Muscle of leg (tissue), 11 donors: ENCODE results near the gene DYNC1LI1. TPM values are rescaled to one million over a fixed set of nuclear protein-coding genes. Genes with fewer than 3 reads are reported as not detected.
A peak's percentile ranks its signal among the peaks of the same experiment; 100 is the strongest.

Experiments
- DNase-seq: peaks from one replicate; pipeline ENCODE4 v3.0.0; 2013
- H3K27ac ChIP-seq: one replicate; pipeline ENCODE4 v1.5.1; 2013; ENCODE audit warnings: mild to moderate bottlenecking, low read length, control low read depth
- H3K27me3 ChIP-seq: one replicate; pipeline ENCODE4 v1.6.1; 2013; ENCODE audit warnings: low read length; ENCODE audit not compliant: control insufficient read depth, insufficient read depth
- H3K36me3 ChIP-seq: one replicate; pipeline ENCODE4 v1.6.1; 2013; ENCODE audit warnings: low read length; ENCODE audit not compliant: control insufficient read depth, insufficient read depth
- H3K4me1 ChIP-seq: one replicate; pipeline ENCODE4 v1.6.1; 2013; ENCODE audit warnings: low read length; ENCODE audit not compliant: control insufficient read depth, insufficient read depth
- H3K4me3 ChIP-seq: one replicate; pipeline ENCODE4 v1.5.1; 2013; ENCODE audit warnings: low read length, control low read depth
- H3K9me3 ChIP-seq: replicated peaks from 2 replicates; pipeline ENCODE4 v1.6.1; 2013; ENCODE audit warnings: low read depth, low read length; ENCODE audit not compliant: control insufficient read depth
- WGBS: methylation state at CpG from one replicate; pipeline ENCODE4 v1.1.5; 2013; ENCODE audit warnings: missing lambda C conversion rate; ENCODE audit not compliant: insufficient coverage; 5-methylcytosine and 5-hydroxymethylcytosine counted together
- polyA plus RNA-seq, 8 donors: library from polyadenylated mRNA; unstranded; fragments of 120-200 nt; gene quantifications; one replicate each; pipeline versions ENCODE4 v1.2.1 to v1.2.3, GENCODE V29; 2013; ENCODE audit warnings: inconsistent platforms in 1 of 8, low replicate concordance in 1 of 8; ENCODE audit not compliant: insufficient read length in 8 of 8, insufficient read depth in 1 of 8
- total RNA-seq: library from RNA; stranded (reverse); fragments of 120-200 nt; gene quantifications from one replicate; pipeline ENCODE4 v1.2.4, GENCODE V29; 2013

DYNC1LI1 gene
- total and polyA plus RNA-seq, 9 donors = 26.6 to 37.3 (median 32.9) TPM

DNA sequence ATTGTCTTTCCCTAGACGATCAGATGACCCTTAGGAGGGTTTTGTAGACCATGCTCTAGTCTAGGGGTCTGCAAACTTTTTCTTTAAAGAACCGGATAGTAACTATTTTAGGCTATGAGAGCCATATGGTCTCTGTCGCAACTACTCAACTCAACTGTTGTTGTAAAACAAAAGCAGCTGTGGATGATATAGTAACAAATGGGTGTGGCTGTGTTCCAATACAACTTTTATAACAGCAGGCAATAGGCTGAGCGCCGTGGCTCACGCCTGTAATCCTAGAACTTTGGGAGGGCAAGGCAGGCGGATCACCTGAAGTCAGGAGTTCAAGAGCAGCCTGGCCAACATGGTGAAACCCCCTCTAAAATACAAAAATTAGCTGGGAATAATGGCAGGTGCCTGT is 61.9 kb downstream of the DYNC1LI1 start:
- no peaks in the 10 kb centered on the region for H3K4me1 ChIP-seq
- no peak overlapping the region for H3K4me3 ChIP-seq
- no peaks in the 10 kb centered on the region for H3K27me3 ChIP-seq
- no peak overlapping the region for H3K27ac ChIP-seq
- peak; percentile 87 for DNase-seq
- H3K36me3 ChIP-seq = no peaks in the 10 kb centered on the region
- WGBS = no CpG with 5 or more reads among the region's 7 CpGs
- no peaks in the 10 kb centered on the region for H3K9me3 ChIP-seq

DNA sequence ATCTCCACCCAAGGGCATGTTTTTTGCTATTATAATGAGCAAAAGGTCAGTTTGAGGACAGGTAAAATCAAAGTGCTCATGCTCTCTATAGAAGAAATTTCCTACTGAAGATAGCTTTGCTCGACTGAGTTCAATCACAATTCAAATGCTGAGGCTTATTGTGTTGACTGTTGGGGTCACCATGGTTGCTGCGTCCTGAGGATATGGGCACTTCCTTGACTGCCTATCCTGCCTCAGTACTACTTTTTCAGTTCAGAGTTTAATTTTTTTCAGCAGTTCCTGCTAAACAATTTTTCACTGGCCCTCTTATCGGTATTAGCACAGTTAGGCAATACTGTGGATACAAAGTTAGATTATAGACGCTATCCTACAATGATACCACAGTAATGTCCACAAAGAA is 64.2 kb downstream of the DYNC1LI1 start:
- no CpG with 5 or more reads among the region's 4 CpGs for WGBS
- H3K27me3 ChIP-seq = no peaks in the 10 kb centered on the region
- no peaks in the 10 kb centered on the region for H3K9me3 ChIP-seq
- no peaks in the 10 kb centered on the region for H3K36me3 ChIP-seq
- no peak for DNase-seq
- no peak overlapping the region for H3K4me3 ChIP-seq
- no peaks in the 10 kb centered on the region for H3K4me1 ChIP-seq
- no peak overlapping the region for H3K27ac ChIP-seq

DNA sequence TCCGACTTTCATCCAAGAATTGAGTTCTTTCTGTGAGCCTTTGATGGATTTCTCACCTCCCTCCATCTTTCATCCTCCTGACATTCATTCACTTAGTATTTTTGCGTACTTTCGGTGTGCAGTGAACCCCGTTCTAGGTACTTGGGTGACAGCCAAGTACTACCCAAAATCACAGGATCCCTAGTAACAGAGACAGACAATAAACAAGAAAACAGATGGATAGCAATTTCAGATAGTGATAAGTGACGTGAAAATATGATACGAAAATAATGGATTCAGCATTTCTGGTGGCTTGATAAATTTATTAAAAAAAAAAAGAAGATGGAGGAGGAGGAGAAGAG is 67.7 kb downstream of the DYNC1LI1 start:
- no peak for DNase-seq
- Histone ChIP-seq H3K27ac (peak overlapping the region; percentile 99), H3K27me3 (no peaks in the 10 kb centered on the region), H3K36me3 (no peaks in the 10 kb centered on the region), H3K4me3 (peak overlapping the region; percentile 98), H3K4me1 (no peaks in the 10 kb centered on the region), H3K9me3 (no peaks in the 10 kb centered on the region)
- WGBS = 4% methylated on average over 2 of the region's 6 CpGs

DNA sequence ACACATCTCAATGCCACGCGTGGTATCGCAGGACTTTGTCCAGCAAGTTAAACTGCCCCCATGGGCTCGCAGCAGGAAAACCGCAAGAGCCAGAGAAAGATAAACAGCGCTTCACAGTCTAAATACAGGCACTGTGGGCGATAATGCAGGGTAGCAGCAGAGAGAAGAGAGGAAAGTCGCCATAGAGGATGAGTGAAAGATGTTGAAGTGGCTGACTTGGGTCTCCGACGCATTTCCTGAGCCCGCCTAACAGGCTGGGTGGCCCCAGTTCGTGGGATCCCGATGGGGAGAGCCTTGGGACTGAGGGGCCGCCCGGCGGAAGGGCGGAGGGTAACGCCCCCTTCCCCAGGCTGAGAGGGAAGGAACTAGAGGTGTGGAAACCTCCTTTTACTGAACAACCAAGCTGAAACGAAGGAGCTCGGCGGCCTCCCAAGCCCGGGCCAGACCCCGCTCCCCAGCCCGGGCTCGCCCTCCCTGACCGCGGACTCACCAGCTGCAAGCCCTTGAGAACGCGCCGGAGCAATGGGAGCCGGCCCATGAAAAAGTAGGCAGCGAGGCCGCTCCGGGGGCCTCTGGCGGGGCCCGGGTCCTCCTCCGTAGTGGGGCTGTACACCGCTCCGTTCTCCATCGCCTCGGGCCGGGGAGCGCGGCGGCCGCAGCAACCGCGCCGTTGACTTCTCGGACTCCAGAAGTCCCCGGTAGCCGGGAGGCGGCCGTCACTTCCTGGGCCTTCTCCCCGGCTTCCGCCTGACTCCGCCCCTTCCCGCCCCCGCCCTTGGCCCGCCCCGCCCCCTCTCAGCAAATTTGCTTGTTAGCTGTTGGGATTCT is 68.3 kb downstream of the DYNC1LI1 start, which contains the start of gene CMTM6:
Gene CMTM6 (minus strand): TSS at position 735 of the 828 bp plus-strand sequence. CDS start 107 bp downstream, at position 628.
- Histone ChIP-seq H3K27me3 (no peaks in the 10 kb centered on the region), H3K9me3 (no peaks in the 10 kb centered on the region), H3K36me3 (no peaks in the 10 kb centered on the region), H3K4me1 (no peaks in the 10 kb centered on the region), H3K27ac (peak within 1 kb of the TSS; percentile 99), H3K4me3 (peak within 1 kb of the TSS; percentile 98)
- DNase-seq = peak; percentile 91
- under 1% methylated on average over 42 of the region's 61 CpGs for WGBS

DNA sequence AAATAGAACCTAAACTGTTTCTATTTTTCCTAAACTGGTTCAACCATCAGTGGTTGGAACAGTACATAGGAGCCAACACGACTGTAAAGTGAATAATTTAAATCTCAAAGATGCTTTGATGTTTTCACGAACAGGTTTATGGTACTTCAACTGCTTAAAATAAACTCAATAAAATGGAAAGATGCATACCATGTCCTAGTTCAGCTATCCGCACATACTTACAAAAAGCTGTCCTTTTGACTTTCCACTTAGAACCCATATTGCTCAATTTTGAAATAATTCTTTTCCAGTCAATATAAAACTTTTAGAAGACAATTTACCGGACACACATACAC is 68.9 kb downstream of the DYNC1LI1 start:
- Histone ChIP-seq H3K9me3 (no peaks in the 10 kb centered on the region), H3K4me3 (peak overlapping the region; percentile 98), H3K36me3 (no peaks in the 10 kb centered on the region), H3K27ac (peak overlapping the region; percentile 99), H3K4me1 (no peaks in the 10 kb centered on the region), H3K27me3 (no peaks in the 10 kb centered on the region)
- no peak for DNase-seq
- 14% methylated on average over 1 of the region's 4 CpGs for whole genome bisulfite sequencing

DNA sequence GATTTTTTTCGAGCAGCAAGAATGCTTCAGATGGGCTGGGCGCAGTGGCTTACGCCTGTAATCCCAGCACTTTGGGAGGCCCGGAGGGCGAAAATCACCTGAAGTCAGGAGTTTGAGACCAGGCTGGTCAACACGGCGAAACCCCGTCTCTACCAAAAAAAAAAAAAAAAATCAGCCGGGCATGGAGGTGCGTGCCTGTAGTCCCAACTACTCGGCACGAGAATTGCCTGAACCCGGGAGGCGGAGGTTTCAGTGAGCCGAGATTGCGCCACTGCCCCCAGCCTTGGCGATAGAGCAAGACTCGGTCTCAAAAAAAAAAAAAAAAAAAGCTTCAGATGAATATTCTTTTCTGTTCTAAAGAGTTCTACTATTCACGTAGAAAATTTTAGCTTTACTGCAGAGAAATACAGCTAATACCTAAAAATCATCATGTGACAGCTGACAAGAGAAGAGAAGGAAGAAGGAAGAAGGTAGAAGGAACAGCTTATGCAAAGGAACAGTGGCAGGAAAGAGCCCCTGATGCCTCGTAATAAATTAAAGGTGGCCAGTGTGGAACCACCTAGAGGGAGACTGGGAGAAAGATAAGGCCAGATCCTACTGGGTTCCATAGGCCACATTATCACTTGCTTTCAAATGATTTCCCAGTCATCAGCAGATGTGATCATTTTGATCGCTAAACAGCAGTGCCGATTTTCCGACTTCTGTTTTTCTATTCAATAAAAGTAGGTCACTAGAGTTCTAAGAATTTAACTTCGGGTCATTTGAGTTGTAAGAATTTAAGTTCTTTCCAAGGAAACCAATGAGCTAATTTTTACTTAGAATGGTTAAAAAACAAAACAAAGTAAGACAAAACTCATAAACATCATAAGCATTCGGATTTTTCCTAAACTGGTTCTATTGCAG is 69.5 kb downstream of the DYNC1LI1 start:
- Histone ChIP-seq H3K36me3 (no peaks in the 10 kb centered on the region), H3K4me1 (no peaks in the 10 kb centered on the region), H3K27ac (peak overlapping the region; percentile 99), H3K9me3 (no peaks in the 10 kb centered on the region), H3K27me3 (no peaks in the 10 kb centered on the region), H3K4me3 (peak overlapping the region; percentile 98)
- DNase-seq = no peak
- 89% methylated on average over 11 of the region's 25 CpGs for WGBS

GRCh38 chr3:32500231-32500630 is 70.4 kb downstream of the DYNC1LI1 start:
- no CpG with 5 or more reads among the region's 2 CpGs for WGBS
- H3K27ac ChIP-seq = no peak overlapping the region
- no peaks in the 10 kb centered on the region for H3K4me1 ChIP-seq
- DNase-seq = no peak
- H3K4me3 ChIP-seq = no peak overlapping the region
- H3K9me3 ChIP-seq = no peaks in the 10 kb centered on the region
- no peaks in the 10 kb centered on the region for H3K36me3 ChIP-seq
- H3K27me3 ChIP-seq = no peaks in the 10 kb centered on the region

- Histone ChIP-seq H3K4me3 (no peak overlapping the region), H3K9me3 (no peaks in the 10 kb centered on the region), H3K36me3 (no peaks in the 10 kb centered on the region), H3K27ac (no peak overlapping the region), H3K4me1 (no peaks in the 10 kb centered on the region), H3K27me3 (no peaks in the 10 kb centered on the region)
- DNase-seq = no peak
- no CpG with 5 or more reads among the region's 2 CpGs for WGBS
Observed at GRCh38 chr3:32499585-32499984, 71.1 kb downstream of the DYNC1LI1 start.

DNA sequence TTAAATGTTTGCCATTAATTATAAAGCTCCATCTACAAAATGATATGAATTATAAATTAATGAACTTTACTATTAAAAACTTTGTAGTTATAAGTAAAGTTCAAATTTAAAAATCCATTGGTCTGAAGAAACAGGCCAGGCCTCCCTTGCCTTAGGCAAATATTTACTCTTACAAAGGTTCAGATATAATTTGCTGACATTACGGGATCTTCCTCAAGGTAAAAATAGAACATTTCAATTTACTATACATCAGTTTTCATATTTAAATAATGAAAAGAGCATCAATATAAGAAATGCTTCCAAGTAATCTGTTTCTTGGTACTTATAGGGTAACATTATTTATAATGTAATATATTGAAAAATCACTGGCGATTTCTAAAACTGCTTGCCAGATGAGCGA is 71.7 kb downstream of the DYNC1LI1 start:
- Histone ChIP-seq H3K4me3 (no peak overlapping the region), H3K36me3 (no peaks in the 10 kb centered on the region), H3K27ac (no peak overlapping the region), H3K4me1 (no peaks in the 10 kb centered on the region), H3K9me3 (no peaks in the 10 kb centered on the region), H3K27me3 (no peaks in the 10 kb centered on the region)
- DNase-seq = no peak
- no CpG with 5 or more reads among the region's 3 CpGs for WGBS

GRCh38 chr3:32498252-32498651 is 72.4 kb downstream of the DYNC1LI1 start:
- no peaks in the 10 kb centered on the region for H3K27me3 ChIP-seq
- H3K9me3 ChIP-seq = no peaks in the 10 kb centered on the region
- no peak overlapping the region for H3K4me3 ChIP-seq
- no CpG with 5 or more reads among the region's 3 CpGs for WGBS
- no peak for DNase-seq
- H3K27ac ChIP-seq = no peak overlapping the region
- H3K4me1 ChIP-seq = no peaks in the 10 kb centered on the region
- no peaks in the 10 kb centered on the region for H3K36me3 ChIP-seq
